ENCODE measurements around the gene VSTM4. TPM values are rescaled to one million over a fixed set of nuclear protein-coding genes. Genes with fewer than 3 reads are reported as not detected.

VSTM4 gene
- total RNA-seq, 1 experiment from 2014 or later, result 0.13 TPM

DNA sequence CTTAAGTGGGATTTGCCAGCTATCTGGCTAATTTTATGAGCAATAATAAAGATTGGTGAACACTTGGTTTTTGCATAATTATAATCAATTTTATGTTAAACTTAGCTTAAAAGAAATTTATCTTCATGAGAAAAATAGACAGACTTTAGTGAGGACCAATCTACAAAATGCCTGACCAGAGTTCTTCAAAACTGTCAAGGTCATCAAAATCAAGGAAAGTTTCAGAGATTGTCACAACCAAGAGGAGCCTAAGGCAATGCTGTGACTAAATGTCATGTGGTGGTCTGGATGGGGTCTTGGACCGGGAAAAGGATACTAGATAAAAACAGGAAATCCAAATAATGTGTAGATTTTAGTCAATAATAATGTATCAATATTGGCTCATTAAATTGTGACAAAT, 36.2 kb upstream of the VSTM4 start:
- no peak overlapping the region for H3K4me3 ChIP-seq (ENCODE audit: low read depth in 2 of 2, low read length in 2 of 2)
- H3K27ac ChIP-seq (ENCODE audit: low read length), result no peak overlapping the region
- ATAC-seq (no peak), DNase-seq (ENCODE audit: low read depth, low spot score) (no peak)
- in situ Hi-C loops (cut with HindIII; ENCODE audit: low pct_unique_long_range_greater_than_20kb, low sequenced_read_pairs), result no loop called here
- H3K36me3 ChIP-seq (ENCODE audit: control insufficient read depth, insufficient read depth, low read length), result no peaks in the 10 kb centered on the region
- no peaks in the 10 kb centered on the region for H3K9me3 ChIP-seq (ENCODE audit: control insufficient read depth, insufficient read depth, low read depth, low read length)
- CTCF ChIA-PET, result no interaction called here
- no peaks in the 10 kb centered on the region for H3K4me1 ChIP-seq (ENCODE audit: control insufficient read depth, insufficient read depth, low read length)
- peaks cover 18% of the 10 kb centered on the region for H3K27me3 ChIP-seq (ENCODE audit: control insufficient read depth, insufficient read depth, low read length)
- POLR2A ChIA-PET, result no interaction called here
- TF ChIP-seq, protein P1, sequence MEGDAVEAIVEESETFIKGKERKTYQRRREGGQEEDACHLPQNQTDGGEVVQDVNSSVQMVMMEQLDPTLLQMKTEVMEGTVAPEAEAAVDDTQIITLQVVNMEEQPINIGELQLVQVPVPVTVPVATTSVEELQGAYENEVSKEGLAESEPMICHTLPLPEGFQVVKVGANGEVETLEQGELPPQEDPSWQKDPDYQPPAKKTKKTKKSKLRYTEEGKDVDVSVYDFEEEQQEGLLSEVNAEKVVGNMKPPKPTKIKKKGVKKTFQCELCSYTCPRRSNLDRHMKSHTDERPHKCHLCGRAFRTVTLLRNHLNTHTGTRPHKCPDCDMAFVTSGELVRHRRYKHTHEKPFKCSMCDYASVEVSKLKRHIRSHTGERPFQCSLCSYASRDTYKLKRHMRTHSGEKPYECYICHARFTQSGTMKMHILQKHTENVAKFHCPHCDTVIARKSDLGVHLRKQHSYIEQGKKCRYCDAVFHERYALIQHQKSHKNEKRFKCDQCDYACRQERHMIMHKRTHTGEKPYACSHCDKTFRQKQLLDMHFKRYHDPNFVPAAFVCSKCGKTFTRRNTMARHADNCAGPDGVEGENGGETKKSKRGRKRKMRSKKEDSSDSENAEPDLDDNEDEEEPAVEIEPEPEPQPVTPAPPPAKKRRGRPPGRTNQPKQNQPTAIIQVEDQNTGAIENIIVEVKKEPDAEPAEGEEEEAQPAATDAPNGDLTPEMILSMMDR (IDR thresholded peaks at IDR 0.05), result no peak
- no peak for TF ChIP-seq SIN3A (IDR thresholded peaks at IDR 0.05; ENCODE audit: borderline replicate concordance, insufficient read depth, low read depth, low read length)
- TF ChIP-seq, protein P2, sequence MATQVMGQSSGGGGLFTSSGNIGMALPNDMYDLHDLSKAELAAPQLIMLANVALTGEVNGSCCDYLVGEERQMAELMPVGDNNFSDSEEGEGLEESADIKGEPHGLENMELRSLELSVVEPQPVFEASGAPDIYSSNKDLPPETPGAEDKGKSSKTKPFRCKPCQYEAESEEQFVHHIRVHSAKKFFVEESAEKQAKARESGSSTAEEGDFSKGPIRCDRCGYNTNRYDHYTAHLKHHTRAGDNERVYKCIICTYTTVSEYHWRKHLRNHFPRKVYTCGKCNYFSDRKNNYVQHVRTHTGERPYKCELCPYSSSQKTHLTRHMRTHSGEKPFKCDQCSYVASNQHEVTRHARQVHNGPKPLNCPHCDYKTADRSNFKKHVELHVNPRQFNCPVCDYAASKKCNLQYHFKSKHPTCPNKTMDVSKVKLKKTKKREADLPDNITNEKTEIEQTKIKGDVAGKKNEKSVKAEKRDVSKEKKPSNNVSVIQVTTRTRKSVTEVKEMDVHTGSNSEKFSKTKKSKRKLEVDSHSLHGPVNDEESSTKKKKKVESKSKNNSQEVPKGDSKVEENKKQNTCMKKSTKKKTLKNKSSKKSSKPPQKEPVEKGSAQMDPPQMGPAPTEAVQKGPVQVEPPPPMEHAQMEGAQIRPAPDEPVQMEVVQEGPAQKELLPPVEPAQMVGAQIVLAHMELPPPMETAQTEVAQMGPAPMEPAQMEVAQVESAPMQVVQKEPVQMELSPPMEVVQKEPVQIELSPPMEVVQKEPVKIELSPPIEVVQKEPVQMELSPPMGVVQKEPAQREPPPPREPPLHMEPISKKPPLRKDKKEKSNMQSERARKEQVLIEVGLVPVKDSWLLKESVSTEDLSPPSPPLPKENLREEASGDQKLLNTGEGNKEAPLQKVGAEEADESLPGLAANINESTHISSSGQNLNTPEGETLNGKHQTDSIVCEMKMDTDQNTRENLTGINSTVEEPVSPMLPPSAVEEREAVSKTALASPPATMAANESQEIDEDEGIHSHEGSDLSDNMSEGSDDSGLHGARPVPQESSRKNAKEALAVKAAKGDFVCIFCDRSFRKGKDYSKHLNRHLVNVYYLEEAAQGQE (IDR thresholded peaks at IDR 0.05; ENCODE audit: insufficient read depth in 1 of 2, low read depth in 2 of 2, low read length in 1 of 2), result no peak
- TF ChIP-seq POLR2AphosphoS5 (IDR thresholded peaks at IDR 0.05; ENCODE audit: low read depth, low read length), result no peak
- TF ChIP-seq TCF7L2 (IDR thresholded peaks at IDR 0.05; ENCODE audit: low read depth, low read length), result no peak
- intact Hi-C loops (cut with micrococcal nuclease; ENCODE audit: unreplicated experiment), result no loop called here
- BruUV-seq (replicated peaks), result no TSS peak

DNA sequence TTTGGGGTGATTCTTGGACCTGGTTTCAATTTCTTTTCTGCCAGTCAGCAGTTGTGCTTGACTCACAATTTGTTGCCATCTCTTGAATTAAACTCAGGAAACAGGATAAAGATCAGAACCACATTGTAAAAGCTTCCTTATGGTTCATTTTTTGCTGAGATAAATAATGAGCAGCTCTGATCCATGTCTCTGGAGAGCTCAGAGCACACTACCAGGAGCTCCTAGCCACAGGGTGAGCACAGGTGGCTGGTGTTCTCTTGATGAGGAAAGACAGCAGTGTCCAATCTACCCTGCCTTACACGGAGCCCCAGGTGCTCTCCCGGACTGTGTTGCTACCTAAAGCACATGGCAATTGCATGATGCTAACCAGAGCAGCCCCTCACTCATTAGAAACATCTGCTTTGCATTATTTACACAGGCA, 35.7 kb upstream of the VSTM4 start:
- TF ChIP-seq, protein P1 (IDR thresholded peaks at IDR 0.05), result no peak
- TF ChIP-seq SIN3A (IDR thresholded peaks at IDR 0.05; ENCODE audit: borderline replicate concordance, insufficient read depth, low read depth, low read length) (no peak), POLR2AphosphoS5 (IDR thresholded peaks at IDR 0.05; ENCODE audit: low read depth, low read length) (no peak), TCF7L2 (IDR thresholded peaks at IDR 0.05; ENCODE audit: low read depth, low read length) (no peak)
- TF ChIP-seq, protein P2 (IDR thresholded peaks at IDR 0.05; ENCODE audit: insufficient read depth in 1 of 2, low read depth in 2 of 2, low read length in 1 of 2), result no peak
- no peak for DNase-seq (ENCODE audit: low read depth, low spot score)
- intact Hi-C loops (cut with micrococcal nuclease; ENCODE audit: unreplicated experiment) (no loop called here), in situ Hi-C loops (cut with HindIII; ENCODE audit: low pct_unique_long_range_greater_than_20kb, low sequenced_read_pairs) (no loop called here)
- no peak overlapping the region for H3K4me3 ChIP-seq (ENCODE audit: low read depth in 2 of 2, low read length in 2 of 2)
- H3K36me3 ChIP-seq (ENCODE audit: control insufficient read depth, insufficient read depth, low read length), result no peaks in the 10 kb centered on the region
- no peaks in the 10 kb centered on the region for H3K9me3 ChIP-seq (ENCODE audit: control insufficient read depth, insufficient read depth, low read depth, low read length)
- H3K27ac ChIP-seq (ENCODE audit: low read length), result no peak overlapping the region
- H3K27me3 ChIP-seq (ENCODE audit: control insufficient read depth, insufficient read depth, low read length), result peaks cover 17% of the 10 kb centered on the region
- ChIA-PET CTCF (no interaction called here), POLR2A (no interaction called here)
- H3K4me1 ChIP-seq (ENCODE audit: control insufficient read depth, insufficient read depth, low read length), result no peaks in the 10 kb centered on the region
- no TSS peak for BruUV-seq (replicated peaks)
- no peak for ATAC-seq
